B cell (primary cell): Measurements from ENCODE around the gene CD177.

Experiments used
- CTCF ChIP-seq: fragments of 200-600 bp; IDR thresholded peaks from one replicate; pipeline ENCODE4 v1.8.0; 2022; ENCODE audit warnings: antibody characterized with exemption, mild to moderate bottlenecking
- EZH2 ChIP-seq: IDR thresholded peaks from 2 replicates; pipeline ENCODE4 v1.6.1; 2012; ENCODE audit warnings: borderline replicate concordance, low read depth, mild to moderate bottlenecking, moderate library complexity, low read length; ENCODE audit not compliant: insufficient read depth, poor library complexity, severe bottlenecking

DNA sequence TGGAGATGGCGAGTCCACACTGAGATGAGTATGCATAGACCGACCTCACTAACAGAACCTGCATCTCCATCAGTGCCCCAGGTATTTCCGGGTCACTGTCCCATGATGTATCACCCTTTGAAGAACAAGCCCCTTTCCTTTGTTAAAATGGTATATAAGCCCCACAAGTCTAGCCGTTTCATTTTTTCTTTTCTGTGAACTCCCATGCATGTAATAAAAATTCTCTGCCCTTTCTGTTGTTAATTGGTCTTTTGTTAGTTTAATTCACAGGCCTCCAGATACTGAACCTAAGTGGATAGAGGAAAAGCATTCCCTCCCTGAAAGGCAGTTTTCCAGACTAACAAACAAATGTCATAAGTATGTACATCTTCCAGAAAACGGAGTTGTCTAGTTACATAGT, 15.0 kb upstream of the CD177 start:
- TF ChIP-seq CTCF (no peak), EZH2 (no peak)
